Measurements from ENCODE around the gene SENP5. TPM values are rescaled to one million over a fixed set of nuclear protein-coding genes. Genes with fewer than 3 reads are reported as not detected.

The SENP5 gene
- total RNA-seq, 4 donors from 2014 or later, result 25.2 to 32.5 (median 28.7) TPM

GRCh38 chr3:196976941-196977340 lies 109.2 kb downstream of the SENP5 start:
- no peak for TF ChIP-seq POLR2A (IDR thresholded peaks at IDR 0.05)
- TF ChIP-seq, protein P1, sequence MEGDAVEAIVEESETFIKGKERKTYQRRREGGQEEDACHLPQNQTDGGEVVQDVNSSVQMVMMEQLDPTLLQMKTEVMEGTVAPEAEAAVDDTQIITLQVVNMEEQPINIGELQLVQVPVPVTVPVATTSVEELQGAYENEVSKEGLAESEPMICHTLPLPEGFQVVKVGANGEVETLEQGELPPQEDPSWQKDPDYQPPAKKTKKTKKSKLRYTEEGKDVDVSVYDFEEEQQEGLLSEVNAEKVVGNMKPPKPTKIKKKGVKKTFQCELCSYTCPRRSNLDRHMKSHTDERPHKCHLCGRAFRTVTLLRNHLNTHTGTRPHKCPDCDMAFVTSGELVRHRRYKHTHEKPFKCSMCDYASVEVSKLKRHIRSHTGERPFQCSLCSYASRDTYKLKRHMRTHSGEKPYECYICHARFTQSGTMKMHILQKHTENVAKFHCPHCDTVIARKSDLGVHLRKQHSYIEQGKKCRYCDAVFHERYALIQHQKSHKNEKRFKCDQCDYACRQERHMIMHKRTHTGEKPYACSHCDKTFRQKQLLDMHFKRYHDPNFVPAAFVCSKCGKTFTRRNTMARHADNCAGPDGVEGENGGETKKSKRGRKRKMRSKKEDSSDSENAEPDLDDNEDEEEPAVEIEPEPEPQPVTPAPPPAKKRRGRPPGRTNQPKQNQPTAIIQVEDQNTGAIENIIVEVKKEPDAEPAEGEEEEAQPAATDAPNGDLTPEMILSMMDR (IDR thresholded peaks at IDR 0.05), result no peak
- DNase-seq (ENCODE audit: low spot score in 2 of 2), result peak in 1 of 2 donors; percentile 68
- intact Hi-C loops (cut with DNase I; ENCODE audit: low total_unique reads), result no loop called here
- no peak overlapping the region for H3K4me3 ChIP-seq (ENCODE audit: low read depth, poor library complexity, severe bottlenecking)
- WGBS, 2 donors, result 82 to 87% methylated on average over 11 of the region's 11 CpGs

DNA sequence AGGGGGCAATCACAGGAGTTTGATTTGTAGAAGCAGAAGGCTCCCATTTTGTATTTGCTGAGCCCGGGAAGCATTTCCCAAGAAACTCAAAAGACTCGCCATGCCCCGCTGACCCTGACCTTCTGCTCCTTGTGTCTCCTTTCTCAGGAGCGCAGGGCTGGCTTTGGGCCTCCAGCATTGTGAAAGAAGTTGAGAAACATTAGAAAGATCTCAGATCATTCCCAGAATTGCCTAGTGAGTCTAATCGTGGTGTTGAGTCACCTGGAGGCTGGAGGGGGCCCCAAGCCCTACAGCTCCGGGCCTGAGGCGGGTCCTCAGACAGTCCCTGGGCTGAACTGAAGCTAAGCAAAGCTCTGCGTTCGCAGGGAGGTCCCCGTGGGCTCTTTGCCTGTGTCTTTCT lies 111.8 kb downstream of the SENP5 start:
- 81 to 87% methylated on average over 10 of the region's 10 CpGs for WGBS, 2 donors
- no peak overlapping the region for H3K4me3 ChIP-seq (ENCODE audit: low read depth, poor library complexity, severe bottlenecking)
- intact Hi-C loops (cut with DNase I; ENCODE audit: low total_unique reads), result no loop called here
- TF ChIP-seq, protein P1 (IDR thresholded peaks at IDR 0.05), result no peak
- no peak for TF ChIP-seq POLR2A (IDR thresholded peaks at IDR 0.05)
- DNase-seq (ENCODE audit: low spot score in 2 of 2), result peak in 1 of 2 donors; percentile 62

DNA sequence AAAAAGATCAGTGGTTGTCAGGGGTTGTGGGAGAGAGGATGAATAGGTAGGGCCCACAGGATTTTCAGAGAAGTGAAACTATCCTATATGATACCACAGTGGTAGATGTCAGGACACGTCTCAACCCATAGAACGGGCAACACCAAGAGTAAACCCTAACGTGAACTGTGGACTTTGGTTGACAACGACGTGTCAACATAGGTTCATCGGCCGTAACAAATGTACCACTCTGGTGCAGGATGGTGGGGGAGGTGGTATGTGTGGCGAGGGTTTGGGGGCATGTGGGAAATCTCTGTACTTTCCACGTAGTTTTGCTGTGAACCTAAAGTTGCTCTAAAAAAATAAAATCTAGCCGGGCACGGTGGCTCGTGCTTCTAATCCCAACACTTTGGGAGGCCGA lies 113.9 kb downstream of the SENP5 start:
- 92 to 94% methylated on average over 13 of the region's 13 CpGs for WGBS, 2 donors
- intact Hi-C loops (cut with DNase I; ENCODE audit: low total_unique reads), result no loop called here
- TF ChIP-seq, protein P1 (IDR thresholded peaks at IDR 0.05), result no peak
- TF ChIP-seq POLR2A (IDR thresholded peaks at IDR 0.05), result no peak

GRCh38 chr3:196983186-196983585 lies 115.5 kb downstream of the SENP5 start:
- no peak overlapping the region for H3K4me3 ChIP-seq (ENCODE audit: low read depth, poor library complexity, severe bottlenecking)
- TF ChIP-seq, protein P1 (IDR thresholded peaks at IDR 0.05), result no peak
- no peak for TF ChIP-seq POLR2A (IDR thresholded peaks at IDR 0.05)
- no peak for DNase-seq (ENCODE audit: low spot score in 2 of 2)
- intact Hi-C loops (cut with DNase I; ENCODE audit: low total_unique reads), result no loop called here
- 70 to 79% methylated on average over 1 of the region's 1 CpG for WGBS, 2 donors

More for the DNA sequence above, 113.9 kb downstream of the SENP5 start:
- no peak for DNase-seq (ENCODE audit: low spot score in 2 of 2)
- H3K4me3 ChIP-seq (ENCODE audit: low read depth, poor library complexity, severe bottlenecking), result no peak overlapping the region

Other genes starting within 250 kb of the SENP5 start
- gene NRROS, start 228.2 kb upstream of the SENP5 start, total RNA-seq, result 1 to 10 TPM; 1.8 to 3.1 (median 2.4) TPM
- 1 to 10 TPM in 2 of 4 donors, under 1 TPM in 1, not detected in 1; 0.63 to 1.4 (median 1.1) TPM for gene CEP19, start 155.7 kb upstream of the SENP5 start, total RNA-seq
- 10 to 100 TPM; 18.4 to 28.5 (median 23.2) TPM for gene PIGX, start 155.5 kb upstream of the SENP5 start, total RNA-seq
- 10 to 100 TPM; 25.3 to 39.0 (median 32.8) TPM for gene PAK2, start 128.1 kb upstream of the SENP5 start, total RNA-seq
- 10 to 100 TPM; 18.8 to 32.9 (median 27.0) TPM for gene NCBP2, start 74.6 kb downstream of the SENP5 start, total RNA-seq
- 1 to 10 TPM; 2.3 to 8.0 (median 4.4) TPM for gene PIGZ, start 100.9 kb downstream of the SENP5 start, total RNA-seq
- gene MELTF, start 161.9 kb downstream of the SENP5 start, total RNA-seq, result 10 to 100 TPM in 3 of 4 donors, 1 to 10 TPM in 1; 6.4 to 57.2 (median 35.7) TPM